Measurements from ENCODE around the gene OR2T11.
"Not testable (repeated sequence)": the region's sequence is repeated elsewhere in the genome, so short reads cannot be mapped to it uniquely, and the experiment has no call there.

OR2T11 gene, protein sequence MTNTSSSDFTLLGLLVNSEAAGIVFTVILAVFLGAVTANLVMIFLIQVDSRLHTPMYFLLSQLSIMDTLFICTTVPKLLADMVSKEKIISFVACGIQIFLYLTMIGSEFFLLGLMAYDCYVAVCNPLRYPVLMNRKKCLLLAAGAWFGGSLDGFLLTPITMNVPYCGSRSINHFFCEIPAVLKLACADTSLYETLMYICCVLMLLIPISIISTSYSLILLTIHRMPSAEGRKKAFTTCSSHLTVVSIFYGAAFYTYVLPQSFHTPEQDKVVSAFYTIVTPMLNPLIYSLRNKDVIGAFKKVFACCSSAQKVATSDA

DNA sequence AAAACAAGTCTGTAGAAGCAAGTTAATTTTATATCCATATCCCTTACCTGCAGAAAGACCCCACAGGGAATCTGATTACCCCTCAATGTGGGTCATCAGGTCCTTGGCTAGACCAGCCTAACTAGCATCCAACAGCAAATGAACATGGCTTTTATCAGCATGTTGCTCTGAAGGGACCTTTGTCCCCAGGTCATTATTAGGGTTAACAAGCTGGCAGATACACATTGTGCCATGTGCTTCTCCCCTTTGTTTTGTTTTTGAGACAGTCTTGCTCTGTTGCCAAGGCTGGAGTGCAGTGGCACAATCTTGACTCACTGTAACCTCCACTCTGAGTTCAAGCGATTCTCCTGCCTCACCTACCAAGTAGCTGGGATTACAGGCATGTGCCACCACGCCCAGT lies at the start of gene OR2T11:
Gene OR2T11 (minus strand): TSS at position 101 of the 400 bp plus-strand sequence. CDS start 7,963 bp downstream, outside the sequence.
- DNase-seq: not testable (repeated sequence)

DNA sequence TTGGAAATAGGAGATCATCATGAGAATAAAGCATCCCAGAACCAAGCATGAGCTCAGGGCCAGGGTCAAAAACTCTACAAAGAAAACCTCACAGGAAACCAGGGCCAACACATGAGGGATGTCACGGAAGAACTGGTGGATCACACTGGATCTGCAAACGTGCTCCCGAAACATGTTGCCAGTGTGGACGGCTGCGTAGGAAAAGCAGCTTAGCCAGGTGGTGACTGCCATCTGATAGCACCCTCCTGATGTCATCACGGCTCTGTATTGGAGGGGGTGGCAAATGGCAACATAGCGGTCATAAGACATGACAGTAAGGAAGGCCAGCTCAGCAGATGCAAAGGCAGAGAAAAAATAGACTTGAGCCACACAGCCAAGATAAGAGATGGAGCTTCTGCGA lies 46.8 kb upstream of the OR2T11 start:
- DNase-seq: no peak

DNA sequence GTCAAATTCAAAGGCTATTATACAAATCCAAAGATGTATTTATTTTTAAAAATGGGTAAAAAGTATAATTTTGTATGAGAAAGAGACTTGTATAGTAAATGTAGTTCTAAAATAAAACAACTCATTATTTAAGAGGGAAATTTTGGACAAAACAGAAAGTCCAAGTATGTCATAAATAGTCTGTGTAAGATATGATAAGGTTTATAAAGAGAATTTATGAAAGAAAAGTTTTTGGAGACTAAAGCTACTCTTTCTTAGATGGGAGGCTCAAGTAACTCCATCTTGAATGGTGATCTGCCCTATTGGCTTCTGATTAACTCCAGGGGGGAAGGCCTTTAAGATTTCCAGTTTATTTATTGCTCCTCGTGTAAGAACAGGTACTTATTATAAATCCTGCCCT lies 35.1 kb upstream of the OR2T11 start:
- DNase-seq: no peak

DNA sequence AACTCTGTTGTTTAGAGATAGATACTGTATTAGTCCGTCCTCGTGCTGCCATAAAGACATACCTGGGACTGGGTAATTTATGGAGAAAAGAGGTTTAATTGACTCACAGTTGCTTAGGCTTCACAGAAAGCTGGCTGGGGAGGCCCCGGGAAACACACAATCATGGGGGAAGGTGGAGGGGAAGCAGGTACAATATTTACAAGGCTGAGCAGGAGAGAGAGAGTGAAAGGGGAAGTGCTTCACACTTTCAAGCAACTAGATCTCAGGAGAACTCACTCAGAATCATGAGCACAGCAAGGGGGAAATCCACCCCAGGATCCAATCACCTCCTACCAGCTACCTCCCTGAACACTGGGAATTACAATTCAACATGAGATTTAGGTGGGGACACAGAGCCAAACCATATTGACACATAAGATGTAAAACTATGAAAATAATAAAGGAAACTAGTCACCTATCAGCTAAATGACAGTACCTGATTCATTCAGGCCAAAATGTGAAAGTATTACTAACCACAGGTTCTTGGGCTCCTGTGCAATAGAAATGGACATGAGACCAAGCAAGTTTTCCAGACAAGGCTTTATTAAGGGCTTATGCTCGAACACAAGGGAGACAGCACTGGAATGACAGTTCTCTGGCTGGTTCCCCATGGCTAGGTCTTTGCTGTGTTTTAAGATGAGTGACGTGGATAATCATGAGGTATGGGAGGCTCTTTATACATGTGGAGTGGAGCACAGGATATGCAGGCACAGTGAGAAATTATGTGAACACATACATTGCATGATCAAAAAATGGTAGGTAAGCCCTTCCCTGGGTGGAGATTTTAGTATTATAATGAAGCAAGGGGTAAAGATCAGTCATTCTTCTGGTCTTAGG lies 28.8 kb upstream of the OR2T11 start:
- DNase-seq: not testable (repeated sequence)

DNA sequence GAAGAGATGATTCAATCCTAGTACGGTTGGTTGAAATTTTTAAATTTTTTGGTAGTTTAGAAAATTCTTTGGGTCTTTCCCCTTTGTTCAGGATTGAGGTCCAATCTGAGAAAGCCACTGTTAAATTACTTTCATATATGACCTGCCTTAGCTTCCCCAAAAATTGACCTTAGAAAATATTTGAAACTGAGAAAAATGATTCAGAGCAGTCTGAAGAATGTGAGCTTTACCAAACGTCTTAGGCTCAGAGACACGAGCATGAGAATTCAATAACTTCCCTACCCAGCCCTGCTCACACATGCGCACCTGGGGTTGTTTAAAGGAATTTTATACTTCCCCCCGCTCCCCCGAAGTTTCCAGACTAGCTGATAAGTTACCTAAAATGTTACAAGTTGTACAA lies 21.9 kb upstream of the OR2T11 start:
- not testable (repeated sequence) for DNase-seq

DNA sequence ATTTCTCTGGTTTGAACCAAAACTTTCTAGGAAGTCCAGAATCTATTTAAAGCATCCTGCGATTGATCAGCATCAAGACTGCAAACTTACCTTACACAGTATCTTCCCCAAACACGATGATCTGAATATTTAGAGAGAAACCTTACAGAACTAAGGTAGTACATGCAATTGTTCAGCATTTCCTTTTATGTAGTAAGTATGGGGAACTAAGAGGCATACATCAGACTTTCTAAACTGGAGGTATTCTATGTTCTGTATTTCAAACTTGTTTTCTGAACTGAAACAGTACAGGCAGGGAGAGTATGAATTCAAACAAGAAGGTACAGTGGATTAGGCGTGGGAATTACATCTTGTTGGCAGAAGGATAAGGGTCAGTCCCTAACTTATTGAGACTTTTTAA lies 20.5 kb upstream of the OR2T11 start, which contains the start of gene OR2T27:
Gene OR2T27 (minus strand): TSS at position 175 of the 400 bp plus-strand sequence. CDS start 4,644 bp downstream, outside the sequence.
- DNase-seq: not testable (repeated sequence)

DNA sequence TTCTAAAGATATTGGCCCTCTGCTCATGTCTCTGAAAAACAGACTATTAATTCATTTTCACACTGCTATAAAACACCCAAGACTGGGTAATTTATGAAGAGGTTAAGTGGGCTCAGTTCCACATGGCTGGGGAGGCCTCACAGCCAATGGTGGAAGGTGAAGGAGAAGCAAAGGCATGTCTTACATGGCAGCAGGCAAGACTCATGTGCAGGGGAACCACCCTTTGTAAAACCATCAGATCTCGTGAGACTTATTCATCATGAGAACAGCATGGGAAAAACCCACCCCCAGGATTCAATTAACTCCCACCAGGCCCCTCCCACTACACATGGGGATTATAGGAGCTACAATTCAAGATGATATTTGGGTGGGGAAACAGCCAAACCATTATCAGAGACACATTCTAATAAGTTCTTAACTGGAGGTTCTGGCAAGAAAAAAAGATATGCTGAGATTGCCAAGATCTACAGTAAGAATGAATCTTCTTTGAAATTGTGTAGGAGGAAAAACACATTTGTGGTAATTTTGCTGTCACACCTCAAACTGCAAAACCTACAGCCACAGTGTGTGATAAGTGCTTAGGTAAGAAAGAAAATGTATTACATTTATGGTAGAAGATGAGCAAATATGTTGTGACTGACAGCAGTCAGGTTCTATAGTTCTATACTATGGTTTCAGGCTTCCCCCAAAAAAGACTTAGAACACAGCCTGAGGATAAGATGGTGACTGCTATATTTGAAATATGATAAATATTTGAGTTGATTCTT lies 14.1 kb upstream of the OR2T11 start:
- not testable (repeated sequence) for DNase-seq

DNA sequence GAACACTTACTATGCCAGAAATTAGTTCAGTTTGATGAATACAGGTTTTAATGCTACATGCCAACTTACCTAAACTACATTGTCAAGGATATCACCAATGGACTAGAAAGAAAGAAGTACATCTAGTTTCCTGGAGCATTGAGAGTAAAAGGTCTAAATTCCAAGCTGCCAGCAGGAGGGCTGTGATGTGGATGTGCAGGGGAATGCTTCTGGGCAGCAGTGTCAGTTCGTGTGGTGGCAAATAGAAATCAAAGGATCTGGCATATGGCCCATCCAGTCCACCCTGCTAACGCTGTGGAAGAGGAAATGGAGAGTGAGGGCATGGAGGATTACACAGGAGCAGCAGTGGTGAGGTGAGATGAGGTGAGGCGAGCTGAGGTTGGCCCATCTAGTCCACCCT lies 10.3 kb upstream of the OR2T11 start, which contains the start of gene OR2T35:
Gene OR2T35 (minus strand): TSS at position 101 of the 400 bp plus-strand sequence. CDS start 6,020 bp downstream, outside the sequence.
- DNase-seq: not testable (repeated sequence)

DNA sequence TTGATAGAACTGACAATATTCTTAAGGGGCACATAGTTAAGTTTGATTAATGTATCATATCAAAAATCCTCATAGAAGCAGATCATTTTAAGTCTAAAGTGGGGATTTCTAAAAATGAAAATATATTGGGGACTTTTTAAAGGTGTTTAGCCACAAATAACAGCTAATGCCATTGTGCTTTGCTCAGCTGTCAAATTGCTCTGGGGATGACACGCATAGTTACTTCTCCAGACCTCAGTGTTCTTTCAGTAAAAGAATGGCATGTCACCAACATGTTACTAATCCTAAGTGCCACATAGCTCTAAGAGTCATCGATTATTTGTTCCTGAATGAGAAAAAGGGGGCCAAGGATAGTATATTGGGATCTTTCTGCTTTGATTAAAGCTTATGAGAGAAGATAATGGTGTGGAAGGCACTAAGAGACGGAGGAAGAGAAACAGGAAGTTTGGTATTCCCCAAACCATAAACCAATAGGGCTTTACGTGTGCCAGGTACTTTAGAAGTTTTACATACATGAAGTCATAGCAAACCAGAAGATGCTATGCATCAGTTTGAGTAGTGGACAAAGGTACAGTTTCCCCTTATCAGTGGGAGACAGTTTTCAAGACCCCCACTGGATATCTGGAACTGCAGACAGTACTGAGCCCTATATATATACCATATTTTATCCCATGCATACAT lies 8.2 kb upstream of the OR2T11 start:
- not testable (repeated sequence) for DNase-seq

DNA sequence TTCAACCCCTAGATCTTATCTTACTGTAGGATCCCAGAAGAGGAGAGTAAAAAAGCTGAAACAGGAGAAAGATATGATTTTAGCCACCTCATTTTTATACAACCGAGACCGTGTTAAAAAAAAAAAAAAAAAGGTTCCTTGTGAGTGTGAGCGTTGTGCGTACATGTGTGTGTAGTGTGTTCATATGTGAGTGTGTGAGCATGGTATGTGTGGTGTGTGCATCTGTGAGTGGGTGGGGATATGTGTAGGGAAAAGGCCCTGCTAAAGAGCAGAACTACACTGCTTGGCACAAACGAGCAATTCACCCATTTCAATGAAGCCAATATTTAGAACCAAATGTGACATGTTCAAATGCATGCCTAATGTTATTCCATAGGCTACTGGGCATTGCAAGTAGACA lies 6.7 kb upstream of the OR2T11 start:
- DNase-seq: not testable (repeated sequence)

DNA sequence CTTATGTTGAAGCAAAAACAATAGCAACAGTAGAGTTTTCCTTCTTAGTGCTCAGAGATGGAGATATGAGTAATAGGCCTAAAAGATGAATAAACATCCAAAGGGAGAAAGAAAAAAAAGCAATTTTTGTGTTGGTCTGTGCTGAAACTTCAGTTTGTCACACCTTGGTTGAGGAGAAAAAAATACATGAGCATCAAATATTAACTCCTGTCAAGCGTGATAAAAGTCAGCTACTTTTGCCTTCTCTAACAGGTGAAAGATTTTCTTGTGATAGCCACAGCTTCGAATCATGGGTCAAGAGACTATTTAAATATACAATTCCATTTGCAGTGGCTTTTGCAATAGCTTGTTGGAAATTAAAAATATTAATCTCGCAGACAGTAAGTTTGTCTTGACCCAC lies 6.0 kb upstream of the OR2T11 start:
- DNase-seq: not testable (repeated sequence)

DNA sequence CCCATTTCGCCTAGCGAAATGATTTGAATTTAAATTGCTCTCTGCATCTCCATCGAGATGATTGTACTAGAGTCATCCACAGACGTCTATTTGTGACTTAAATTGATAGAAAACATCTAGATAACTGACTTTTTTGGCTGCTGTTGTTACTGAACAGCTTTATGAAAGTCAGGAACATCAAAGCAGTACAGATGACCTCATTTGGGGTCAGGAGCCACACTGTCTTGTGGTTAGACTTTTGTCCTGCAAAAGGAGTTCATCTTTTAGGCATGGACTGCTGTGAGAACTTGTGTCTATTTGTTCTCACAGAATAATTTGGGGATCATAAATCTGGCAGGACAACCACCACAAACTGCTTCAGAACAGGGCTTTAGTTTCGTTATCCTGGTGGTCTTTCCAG lies 4.8 kb upstream of the OR2T11 start:
- DNase-seq: not testable (repeated sequence)

DNA sequence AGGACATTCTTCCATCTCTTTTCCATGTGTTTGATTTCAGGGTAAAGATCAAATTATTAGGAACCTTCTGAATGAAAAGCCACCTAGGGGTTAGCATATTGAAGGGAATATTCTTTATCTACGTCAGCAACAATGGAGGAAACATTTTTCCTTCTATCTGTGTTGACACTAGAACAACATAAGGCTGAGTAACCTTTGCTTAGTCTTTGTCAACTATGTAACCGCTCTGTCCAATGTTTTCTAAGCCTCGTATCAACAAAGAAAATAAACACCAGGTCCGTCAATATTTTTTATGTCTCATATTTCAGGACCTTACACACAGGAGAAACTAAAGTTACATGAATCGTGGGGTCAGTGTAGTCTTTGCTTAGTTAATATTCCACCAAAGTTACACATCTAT lies 1.7 kb upstream of the OR2T11 start:
- not testable (repeated sequence) for DNase-seq

DNA sequence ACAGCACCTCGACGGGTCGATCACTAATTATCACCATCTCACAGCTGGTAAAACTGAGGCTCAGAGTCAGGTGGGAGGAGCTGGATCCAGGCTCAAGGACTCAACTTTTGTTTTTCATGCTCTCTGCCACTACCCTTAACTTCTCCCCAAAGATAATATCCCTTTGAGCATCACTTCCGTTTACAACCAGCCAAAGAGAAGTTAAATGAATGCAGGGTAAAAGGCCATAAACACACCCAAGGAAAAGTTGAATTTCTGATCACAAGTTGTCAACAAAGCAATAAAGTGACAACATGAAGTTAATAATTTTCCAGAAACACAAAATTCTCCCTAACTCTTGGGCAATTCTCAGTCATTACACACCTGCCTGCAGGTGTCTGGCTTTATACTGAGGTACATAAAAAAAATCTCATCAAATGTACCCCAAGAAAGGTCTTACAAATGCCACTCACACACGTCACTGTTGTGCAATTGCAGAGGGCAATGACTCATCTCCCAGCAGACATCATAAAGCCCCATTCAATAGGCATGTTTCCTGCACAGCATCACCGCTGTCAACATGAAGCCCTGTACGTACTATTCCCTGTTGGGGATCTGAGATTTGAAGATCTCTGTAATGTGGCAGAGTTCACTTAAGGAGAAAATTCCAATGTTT lies 3.4 kb downstream of the OR2T11 start:
- no peak for DNase-seq

DNA sequence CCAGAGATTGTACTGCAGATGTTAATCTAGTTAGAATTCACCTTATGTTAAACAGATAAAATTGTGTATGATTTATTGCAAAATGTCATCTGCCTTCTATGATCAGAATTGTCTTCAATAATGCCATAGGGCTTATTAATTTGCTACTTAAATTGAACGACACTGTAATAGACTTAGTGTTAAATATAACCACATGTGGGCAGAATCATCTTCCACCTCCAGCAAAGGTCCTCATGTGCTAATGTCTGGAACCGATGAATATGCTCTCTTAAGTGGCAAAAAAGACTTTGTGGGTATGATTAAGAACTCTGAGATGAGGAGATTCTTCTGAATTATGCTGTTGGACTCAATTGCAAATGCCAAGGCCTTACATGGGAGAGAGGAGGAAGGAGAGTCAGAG lies 4.3 kb downstream of the OR2T11 start:
- DNase-seq: no peak

DNA sequence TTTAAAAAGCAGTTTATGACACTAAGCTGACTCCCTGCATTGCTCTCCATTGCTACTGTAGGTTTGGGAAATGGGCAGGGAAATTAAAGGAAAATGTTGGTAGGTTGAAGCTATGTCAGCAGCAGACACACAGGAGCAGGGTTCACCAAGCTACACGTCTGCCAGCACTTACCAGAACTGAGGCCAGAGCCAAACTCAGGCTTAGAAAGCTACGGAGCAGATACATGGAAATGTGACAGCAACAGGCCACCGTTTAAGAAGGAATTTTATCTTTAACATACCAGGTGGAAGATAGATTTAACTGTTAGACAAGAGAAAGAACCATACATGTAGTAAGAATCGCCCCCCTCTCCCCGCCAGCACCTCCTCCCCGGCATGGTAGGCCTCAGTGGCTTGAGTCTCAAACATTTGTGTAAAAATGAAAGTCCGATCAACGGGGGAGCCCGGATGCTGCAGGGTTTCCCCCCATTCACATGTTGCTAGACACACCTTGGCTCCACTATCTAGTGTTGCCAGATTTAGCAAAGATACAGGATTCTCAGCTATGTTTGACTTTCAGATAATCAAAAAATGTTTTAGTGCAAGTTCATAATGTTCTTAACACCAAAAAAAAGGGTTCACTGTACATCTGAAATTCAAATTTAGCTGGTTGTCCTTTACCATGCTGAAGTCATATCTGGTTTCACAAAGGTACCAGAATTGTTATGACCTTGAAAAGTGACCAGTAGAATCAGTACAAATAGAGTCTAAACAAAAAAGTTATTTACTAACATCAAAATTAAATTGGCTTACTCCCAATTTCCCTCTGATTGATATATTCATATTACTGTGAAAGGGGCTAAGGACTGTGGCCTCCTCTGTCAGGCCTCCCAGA lies 6.7 kb downstream of the OR2T11 start:
- no peak for DNase-seq

DNA sequence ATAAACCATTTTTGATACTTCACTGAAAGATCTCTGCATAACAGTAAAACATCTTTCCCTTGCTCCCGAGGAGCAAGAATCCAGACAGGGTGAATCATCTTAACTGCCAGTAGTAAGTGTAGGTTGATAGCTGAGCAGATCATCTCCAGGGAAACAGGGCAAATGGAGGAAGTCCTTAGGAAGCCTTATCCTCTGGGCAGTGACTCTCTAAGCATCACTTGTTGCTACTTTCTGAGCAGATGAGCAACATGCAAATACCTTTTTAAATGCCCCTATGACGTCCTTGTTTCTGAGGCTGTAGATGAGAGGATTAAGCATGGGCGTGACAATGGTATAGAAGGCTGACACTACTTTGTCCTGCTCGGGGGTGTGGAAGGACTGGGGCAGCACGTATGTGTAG lies 8.9 kb downstream of the OR2T11 start:
- DNase-seq: no peak

DNA sequence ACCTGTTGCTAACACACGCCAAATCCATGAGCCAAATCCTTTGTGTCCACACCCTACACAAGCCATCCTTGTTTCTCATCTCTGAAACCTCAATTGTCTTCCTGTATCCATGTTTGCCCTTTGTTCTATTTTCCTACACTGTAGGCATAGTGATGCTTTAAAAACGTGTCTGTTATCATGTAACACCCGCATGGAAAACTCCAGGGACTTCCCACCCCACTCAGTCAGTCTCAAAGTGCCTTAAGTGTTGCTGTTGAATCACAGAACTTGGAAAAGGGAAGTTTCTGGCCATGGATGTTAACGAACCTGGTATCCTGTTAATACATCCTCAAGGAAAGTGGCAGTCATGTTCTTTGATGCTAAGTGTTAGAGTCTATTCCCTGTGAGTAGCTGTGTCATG lies 9.7 kb downstream of the OR2T11 start:
- DNase-seq: no peak

DNA sequence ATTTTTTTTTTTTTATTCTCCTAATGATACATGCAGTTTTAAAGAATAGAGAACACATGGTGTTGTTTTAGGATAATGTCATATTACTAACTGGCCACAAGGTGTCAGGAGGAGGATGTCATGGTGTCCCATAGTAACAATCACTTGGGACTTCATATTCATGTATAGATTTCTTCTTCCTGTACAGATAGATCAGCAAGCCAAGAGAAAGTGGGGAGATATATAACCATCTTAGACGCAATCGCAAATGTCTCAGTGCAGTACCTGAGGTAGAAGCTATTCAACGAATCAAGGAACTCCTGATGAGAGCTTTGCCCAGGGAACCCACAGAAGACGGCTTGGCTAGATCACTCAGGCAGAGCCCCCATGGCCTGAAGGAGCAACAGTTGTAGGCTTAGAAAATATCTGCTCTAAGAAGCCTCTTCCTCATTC lies 12.3 kb downstream of the OR2T11 start:
- peak; percentile 42 for DNase-seq

DNA sequence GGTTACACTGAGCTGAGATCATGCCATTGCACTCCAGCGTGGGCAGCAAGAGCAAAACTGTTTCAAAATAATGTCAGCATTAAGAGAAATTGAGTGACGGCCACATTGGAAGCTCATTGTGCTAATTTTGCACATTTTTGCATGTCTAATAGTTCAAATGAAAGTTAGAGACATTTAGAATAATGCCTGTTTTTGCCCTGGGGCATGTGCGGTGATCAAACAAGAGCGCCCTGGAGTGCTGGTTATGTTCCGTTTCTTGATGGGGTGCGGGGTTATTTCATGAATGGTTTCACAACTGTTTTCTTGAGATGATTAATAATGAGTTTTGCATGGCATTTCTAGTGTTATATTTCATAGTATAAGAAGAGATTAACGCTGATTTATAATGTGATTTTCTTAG lies 13.1 kb downstream of the OR2T11 start:
- no peak for DNase-seq

DNA sequence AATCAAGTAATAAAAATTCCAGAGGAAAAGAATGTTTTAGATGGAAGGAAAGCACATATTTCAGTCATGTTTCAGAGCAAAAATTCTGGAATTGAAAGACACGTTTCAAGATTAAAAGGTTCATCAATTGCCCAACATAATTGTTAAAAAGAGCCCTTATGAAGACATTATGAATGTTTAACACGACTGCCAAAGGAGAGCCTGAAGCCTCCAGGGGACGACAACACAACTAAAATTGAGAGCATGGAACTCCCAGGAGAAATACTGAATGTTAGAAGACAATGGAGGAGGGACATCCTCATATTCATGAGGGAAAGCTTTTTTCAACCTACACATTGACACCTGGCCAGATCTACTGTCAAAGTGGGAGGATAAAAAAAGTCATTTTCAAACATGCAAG lies 16.0 kb downstream of the OR2T11 start:
- peak; percentile 12 for DNase-seq
